GM12878 (cell line): Measurements from ENCODE around the gene PRICKLE4. TPM values are rescaled to one million over a fixed set of nuclear protein-coding genes. Genes with fewer than 3 reads are reported as not detected.

Experiments used
- BCLAF1 ChIP-seq: fragments of 450-650 bp; IDR thresholded peaks from 2 replicates; pipeline ENCODE4 v1.6.1; 2017; ENCODE audit warnings: antibody characterized with exemption, mild to moderate bottlenecking, moderate library complexity
- CEBPB ChIP-seq, 2 experiments: fragments of 150-350 bp in 1 of 2; IDR thresholded peaks; 2 replicates each; pipeline ENCODE4 v1.6.1; 2012 to 2014; ENCODE audit warnings: low read depth in 2 of 2, low read length in 2 of 2, borderline replicate concordance in 1 of 2, inconsistent platforms in 1 of 2
- EP300 ChIP-seq, 2 experiments: fragments of 150-350 bp in 1 of 2; IDR thresholded peaks; 2 replicates each; pipeline ENCODE4 v1.6.1; 2011 to 2012; ENCODE audit warnings: low read depth in 2 of 2, low read length in 2 of 2, borderline replicate concordance in 1 of 2, improper control_type of control experiment in 1 of 2, inconsistent platforms in 1 of 2; ENCODE audit not compliant: control insufficient read depth in 1 of 2
- HDGF ChIP-seq: fragments of 450-650 bp; IDR thresholded peaks from 2 replicates; pipeline ENCODE4 v1.6.1; 2016; ENCODE audit warnings: antibody characterized with exemption
- NR2C1 ChIP-seq: fragments of 450-650 bp; IDR thresholded peaks from 2 replicates; pipeline ENCODE4 v1.6.1; 2017; ENCODE audit warnings: antibody characterized with exemption, mild to moderate bottlenecking, moderate library complexity
- NR2C2 ChIP-seq: IDR thresholded peaks from 2 replicates; pipeline ENCODE4 v1.6.1; 2011; ENCODE audit warnings: borderline replicate concordance, low read depth; ENCODE audit not compliant: control insufficient read depth, insufficient read length
- POLR2AphosphoS5 ChIP-seq: IDR thresholded peaks from 2 replicates; pipeline ENCODE4 v1.6.1; 2011; ENCODE audit warnings: mild to moderate bottlenecking, low read length, inconsistent platforms
- polyA plus RNA-seq, 11 experiments: library from polyadenylated mRNA; depleted of rRNA in 4 of 11; unstranded in 6 of 11; stranded (reverse) in 5 of 11; fragments of >200 nt; fragmentation: Nextera tagmentation in 4 of 11; fragmentation: Illumina TruSeq in 1 of 11; extraction: Ambion mirVana in 4 of 11; extraction: Trizol in 1 of 11; gene quantifications; 1 replicate in 1 of 11; 2 replicates in 10 of 11; pipeline versions ENCODE4 v1.2.1 to v1.2.3, GENCODE V29; 2011 to 2016; ENCODE audit warnings: inconsistent platforms in 2 of 11, missing spikeins in 2 of 11, low read depth in 1 of 11
- total RNA-seq, 4 experiments: library from RNA; depleted of rRNA in 3 of 4; stranded (reverse); fragments of >200 nt in 3 of 4; fragmentation: Illumina TruSeq in 1 of 4; extraction: Trizol in 1 of 4; gene quantifications; 2 replicates each; pipeline versions ENCODE4 v1.2.1 to v1.2.3, GENCODE V29; 2013 to 2021

Gene PRICKLE4
- total and polyA plus RNA-seq, 10 of the 15 experiments (the other 5 are each of a cell fraction or from before 2014, with no cell fraction given) = 0.33 to 0.85 (median 0.35) TPM; not detected in 7

DNA sequence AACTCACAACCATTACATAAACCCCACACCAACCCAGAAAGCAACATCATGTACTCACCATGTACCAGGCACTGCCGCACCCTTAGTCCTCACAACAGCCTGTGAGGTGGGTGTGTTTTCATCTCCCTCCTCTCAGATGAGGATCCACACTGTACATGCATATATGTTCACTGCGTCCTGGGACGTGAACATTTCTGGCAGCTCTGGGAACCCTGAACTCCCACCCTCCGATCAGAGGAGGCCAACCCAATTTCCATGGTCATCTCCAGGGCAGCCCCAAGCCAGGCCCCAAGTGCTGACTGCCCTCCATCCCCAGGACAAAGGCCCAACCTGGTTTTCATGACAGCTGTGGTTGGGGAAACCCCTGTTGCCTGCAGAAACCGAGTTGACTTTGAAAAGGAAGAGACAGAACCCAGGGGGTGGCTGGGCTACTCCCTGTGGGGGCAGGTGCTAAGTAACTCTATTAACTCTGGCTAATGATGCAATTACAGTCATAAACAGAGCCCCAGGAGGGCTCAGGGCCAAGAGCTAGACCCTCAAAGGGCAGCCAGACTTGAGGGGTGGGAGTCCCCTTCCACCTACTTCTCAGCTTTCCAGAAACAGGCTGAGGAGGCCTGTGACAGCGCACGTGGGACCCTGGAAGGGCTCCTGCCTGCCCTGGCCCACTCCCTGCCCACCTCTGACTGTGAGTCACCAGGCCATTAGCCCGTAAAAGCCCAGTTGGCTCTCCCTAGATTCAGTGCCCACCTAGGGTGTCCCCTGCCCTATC, 47.8 kb upstream of the PRICKLE4 start (continued):
- TF ChIP-seq BCLAF1 (no peak), CEBPB (IDR thresholded peaks at IDR 0.05; ENCODE audit: borderline replicate concordance in 1 of 2, low read depth in 2 of 2, low read length in 2 of 2) (peak in 1 of 2 experiments; percentile 58; a peak in 1 of 4 replicates), HDGF (peak; percentile 89), NR2C1 (no peak), POLR2AphosphoS5 (peak; percentile 53), EP300 (IDR thresholded peaks at IDR 0.05; ENCODE audit: borderline replicate concordance in 1 of 2, control insufficient read depth in 1 of 2, low read depth in 2 of 2, low read length in 2 of 2) (peak; percentile 46 to 64; a peak in 2 of 4 replicates), NR2C2 (no peak)
